CD4-positive, alpha-beta T cell (primary cell): Measurements from ENCODE around the gene TMEFF1. TPM values are rescaled to one million over a fixed set of nuclear protein-coding genes. Genes with fewer than 3 reads are reported as not detected.
"Not testable (repeated sequence)": the region's sequence is repeated elsewhere in the genome, so short reads cannot be mapped to it uniquely, and the experiment has no call there.

ENCODE experiments used
- ATAC-seq: fragments of 200-7000 bp; cut with Tn5 transposase; one replicate; pipeline ENCODE4 v1.10.0; 2022; ENCODE audit warnings: mild to moderate bottlenecking; ENCODE audit not compliant: poor library complexity
- CTCF ChIA-PET: fragments of 350-600 bp; sonication (Branson Sonifier 250); formaldehyde crosslinking; loops from one replicate; lab custom pipeline; 2021; ENCODE audit warnings: antibody characterized with exemption, inconsistent platforms; lab: Charles Lee
- POLR2A ChIA-PET: fragments of 350-600 bp; sonication (Branson Sonifier 250); formaldehyde crosslinking; loops from one replicate; lab custom pipeline; 2021; ENCODE audit warnings: antibody characterized with exemption, inconsistent platforms; lab: Charles Lee
- DNase-seq, 14 experiments: peaks; one replicate each; pipeline ENCODE4 v3.0.0-alpha.2; 2013 to 2020; ENCODE audit warnings: mixed read lengths in 2 of 14
- H3K27ac ChIP-seq, 2 donors: one replicate each; pipeline versions ENCODE4 v1.5.1 to v1.7.0; 2013; ENCODE audit warnings: low read length in 2 of 2, low read depth in 1 of 2, mild to moderate bottlenecking in 1 of 2
- H3K27me3 ChIP-seq, 2 experiments: 1 replicate in 1 of 2; 2 replicates in 1 of 2; pipeline versions ENCODE4 v1.6.1 to v1.7.0; 2013; ENCODE audit warnings: low read length in 2 of 2, control low read depth in 1 of 2, mild to moderate bottlenecking in 1 of 2, moderate library complexity in 1 of 2; ENCODE audit not compliant: insufficient read depth in 2 of 2, control insufficient read depth in 1 of 2
- H3K36me3 ChIP-seq: one replicate; pipeline ENCODE4 v1.6.1; 2013; ENCODE audit warnings: low read length, control low read depth; ENCODE audit not compliant: insufficient read depth
- H3K4me1 ChIP-seq: one replicate; pipeline ENCODE4 v1.6.1; 2013; ENCODE audit warnings: low read length, control low read depth; ENCODE audit not compliant: insufficient read depth
- H3K4me3 ChIP-seq: one replicate; pipeline ENCODE4 v1.5.1; 2013; ENCODE audit warnings: mild to moderate bottlenecking, low read length, moderate library complexity
- H3K9me3 ChIP-seq, 2 experiments: 1 replicate in 1 of 2; 2 replicates in 1 of 2; pipeline versions ENCODE4 v1.6.1 to v1.7.0; 2013; ENCODE audit warnings: low read length in 2 of 2, mild to moderate bottlenecking in 2 of 2, control low read depth in 1 of 2, moderate library complexity in 1 of 2; ENCODE audit not compliant: control insufficient read depth in 1 of 2, insufficient read depth in 1 of 2
- H3K27ac Mint-ChIP-seq: one replicate; pipeline ENCODE4 v1.8.0; 2020; ENCODE audit warnings: mixed read lengths
- H3K27me3 Mint-ChIP-seq: one replicate; pipeline ENCODE4 v1.8.0; 2021; ENCODE audit warnings: mixed read lengths
- H3K36me3 Mint-ChIP-seq: one replicate; pipeline ENCODE4 v1.8.0; 2021; ENCODE audit warnings: low read depth, mixed read lengths
- H3K4me1 Mint-ChIP-seq: one replicate; pipeline ENCODE4 v1.8.0; 2021; ENCODE audit warnings: low read depth, mixed read lengths
- H3K4me3 Mint-ChIP-seq: one replicate; pipeline ENCODE4 v1.8.0; 2020; ENCODE audit warnings: mild to moderate bottlenecking, mixed read lengths
- H3K9me3 Mint-ChIP-seq: one replicate; pipeline ENCODE4 v1.8.0; 2020; ENCODE audit warnings: mixed read lengths
- intact Hi-C, 2 experiments: fragments of 100-400 bp; cut with DNase I in 1 of 2; cut with micrococcal nuclease in 1 of 2; formaldehyde crosslinking; loops; one replicate each; pipeline versions ENCODE4 v1.15.1 to v1.9.0; 2023 to 2025; cut with DNase I, micrococcal nuclease
- total RNA-seq, 174 experiments: library from RNA in 2 of 174; stranded (reverse) in 2 of 174; gene quantifications; one replicate each; pipeline ENCODE4 v1.2.3 and lab custom pipeline; 2021 to 2026
- TF ChIP-seq, protein P1 (sequence below): fragments of 200-600 bp; IDR thresholded peaks from one replicate; pipeline ENCODE4 v1.8.0; 2022; ENCODE audit warnings: antibody characterized with exemption, mild to moderate bottlenecking

Gene TMEFF1
- total RNA-seq, 2 experiments from 2014 or later, result not detected

DNA sequence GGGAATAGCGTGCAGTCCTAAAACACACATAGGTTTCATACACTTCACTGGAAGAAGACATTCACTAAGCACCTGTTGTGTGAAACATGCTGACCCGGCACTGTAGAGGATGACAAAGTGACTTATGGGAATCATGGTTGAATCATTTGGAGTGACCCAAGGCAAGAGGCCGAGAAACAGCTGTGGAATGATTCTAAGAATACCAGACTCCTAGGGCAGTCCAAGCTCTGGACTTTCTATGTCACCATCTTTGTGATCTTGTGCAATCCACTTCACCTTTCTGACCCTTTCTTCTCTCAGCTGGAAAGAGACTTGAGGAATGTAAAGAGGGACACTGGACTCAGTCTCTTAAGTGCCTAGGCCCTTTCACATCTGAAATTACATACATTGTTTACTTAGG lies 32.9 kb upstream of the TMEFF1 start:
- Histone ChIP-seq H3K27me3 (no peaks in the 10 kb centered on the region), H3K9me3 (no peaks in the 10 kb centered on the region), H3K4me3 (no peak overlapping the region), H3K4me1 (no peaks in the 10 kb centered on the region), H3K27ac (no peak overlapping the region), H3K36me3 (peaks cover 19% of the 10 kb centered on the region)
- Mint-ChIP-seq H3K9me3 (no peaks in the 10 kb centered on the region), H3K4me1 (no peaks in the 10 kb centered on the region), H3K36me3 (peaks cover 30% of the 10 kb centered on the region), H3K27me3 (no peaks in the 10 kb centered on the region), H3K27ac (no peak overlapping the region), H3K4me3 (no peak overlapping the region)
- no peak for DNase-seq
- no peak for ATAC-seq
- ChIA-PET POLR2A (no interaction called here), CTCF (interaction anchor here (1.2 kb wide), 1 partner anchor 12 kb away, joined by 3 read pairs; no protein-coding TSS in a partner anchor)
- TF ChIP-seq, protein P1, sequence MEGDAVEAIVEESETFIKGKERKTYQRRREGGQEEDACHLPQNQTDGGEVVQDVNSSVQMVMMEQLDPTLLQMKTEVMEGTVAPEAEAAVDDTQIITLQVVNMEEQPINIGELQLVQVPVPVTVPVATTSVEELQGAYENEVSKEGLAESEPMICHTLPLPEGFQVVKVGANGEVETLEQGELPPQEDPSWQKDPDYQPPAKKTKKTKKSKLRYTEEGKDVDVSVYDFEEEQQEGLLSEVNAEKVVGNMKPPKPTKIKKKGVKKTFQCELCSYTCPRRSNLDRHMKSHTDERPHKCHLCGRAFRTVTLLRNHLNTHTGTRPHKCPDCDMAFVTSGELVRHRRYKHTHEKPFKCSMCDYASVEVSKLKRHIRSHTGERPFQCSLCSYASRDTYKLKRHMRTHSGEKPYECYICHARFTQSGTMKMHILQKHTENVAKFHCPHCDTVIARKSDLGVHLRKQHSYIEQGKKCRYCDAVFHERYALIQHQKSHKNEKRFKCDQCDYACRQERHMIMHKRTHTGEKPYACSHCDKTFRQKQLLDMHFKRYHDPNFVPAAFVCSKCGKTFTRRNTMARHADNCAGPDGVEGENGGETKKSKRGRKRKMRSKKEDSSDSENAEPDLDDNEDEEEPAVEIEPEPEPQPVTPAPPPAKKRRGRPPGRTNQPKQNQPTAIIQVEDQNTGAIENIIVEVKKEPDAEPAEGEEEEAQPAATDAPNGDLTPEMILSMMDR, result no peak
- intact Hi-C loops, result no loop called here

DNA sequence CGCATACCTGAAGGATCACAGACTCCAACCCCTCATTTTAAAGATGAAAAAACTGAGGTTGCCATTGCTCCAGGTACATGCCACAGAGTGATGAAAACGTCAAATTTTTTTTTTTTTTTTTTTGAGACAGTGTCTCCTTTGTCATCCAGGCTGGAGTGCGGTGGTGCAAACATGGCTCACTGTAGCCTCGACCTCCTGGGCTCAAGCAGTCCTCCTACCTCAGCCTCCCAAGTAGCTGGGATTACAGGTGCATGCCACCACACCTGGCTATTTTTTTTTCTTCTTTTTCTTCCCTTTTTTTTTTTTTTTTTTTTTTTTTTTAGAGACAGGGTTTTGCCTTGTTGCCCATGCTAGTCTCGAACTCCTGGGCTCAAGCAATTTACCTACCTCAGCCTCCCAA lies 32.5 kb upstream of the TMEFF1 start:
- DNase-seq, H3K4me3 Mint-ChIP-seq, H3K4me3 ChIP-seq, H3K27me3 Mint-ChIP-seq, H3K27me3 ChIP-seq, H3K4me1 Mint-ChIP-seq, H3K27ac ChIP-seq, H3K4me1 ChIP-seq, intact Hi-C loops, H3K27ac Mint-ChIP-seq, POLR2A ChIA-PET, ATAC-seq, H3K9me3 Mint-ChIP-seq, H3K9me3 ChIP-seq: not testable (repeated sequence)
- peaks cover 32% of the 10 kb centered on the region for H3K36me3 Mint-ChIP-seq
- peaks cover 19% of the 10 kb centered on the region for H3K36me3 ChIP-seq
- CTCF ChIA-PET, result interaction anchor here (1.2 kb wide), 1 partner anchor 13 kb away, joined by 3 read pairs; no protein-coding TSS in a partner anchor

DNA sequence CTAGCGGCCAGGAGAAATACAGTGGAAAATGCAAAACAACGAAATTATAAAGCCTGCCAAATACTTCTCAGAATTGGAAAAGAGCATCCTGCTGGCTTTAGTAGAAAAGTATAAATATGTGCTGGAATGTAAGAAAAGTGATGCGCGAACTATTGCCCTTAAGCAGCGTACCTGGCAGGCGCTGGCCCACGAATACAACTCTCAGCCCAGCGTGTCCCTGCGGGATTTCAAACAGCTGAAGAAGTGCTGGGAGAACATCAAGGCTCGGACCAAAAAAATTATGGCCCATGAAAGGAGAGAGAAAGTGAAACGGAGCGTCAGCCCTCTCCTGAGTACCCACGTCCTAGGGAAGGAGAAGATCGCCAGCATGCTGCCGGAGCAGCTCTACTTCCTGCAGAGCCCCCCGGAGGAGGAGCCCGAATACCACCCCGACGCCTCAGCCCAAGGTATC lies 31.0 kb upstream of the TMEFF1 start:
- H3K9me3 Mint-ChIP-seq, result no peaks in the 10 kb centered on the region
- no peak overlapping the region for H3K4me3 ChIP-seq
- peaks cover 19% of the 10 kb centered on the region for H3K36me3 ChIP-seq
- H3K27ac ChIP-seq, result no peak overlapping the region
- H3K4me1 ChIP-seq, result no peaks in the 10 kb centered on the region
- no peak overlapping the region for H3K4me3 Mint-ChIP-seq
- ATAC-seq (no peak), DNase-seq (no peak)
- intact Hi-C loops, result no loop called here
- no peaks in the 10 kb centered on the region for H3K4me1 Mint-ChIP-seq
- no peaks in the 10 kb centered on the region for H3K27me3 Mint-ChIP-seq
- ChIA-PET CTCF (no interaction called here), POLR2A (no interaction called here)
- H3K36me3 Mint-ChIP-seq, result peaks cover 46% of the 10 kb centered on the region
- H3K9me3 ChIP-seq, result no peaks in the 10 kb centered on the region
- no peak overlapping the region for H3K27ac Mint-ChIP-seq
- TF ChIP-seq, protein P1, result no peak
- H3K27me3 ChIP-seq, result no peaks in the 10 kb centered on the region
